C4-2B (cell line): ENCODE results near the gene GFOD1.
A peak's percentile ranks its signal among the peaks of the same experiment; 100 is the strongest.

ENCODE experiments used
- ZFX ChIP-seq: fragments of 450-650 bp; IDR thresholded peaks from 2 replicates; pipeline ENCODE4 v1.6.1; 2017
- TF ChIP-seq, protein P1 (sequence below): fragments of 450-650 bp; conservative IDR thresholded peaks from 2 replicates; pipeline ENCODE4 v1.5.1; 2017; ENCODE audit warnings: mild to moderate bottlenecking

- TF ChIP-seq, protein P1, sequence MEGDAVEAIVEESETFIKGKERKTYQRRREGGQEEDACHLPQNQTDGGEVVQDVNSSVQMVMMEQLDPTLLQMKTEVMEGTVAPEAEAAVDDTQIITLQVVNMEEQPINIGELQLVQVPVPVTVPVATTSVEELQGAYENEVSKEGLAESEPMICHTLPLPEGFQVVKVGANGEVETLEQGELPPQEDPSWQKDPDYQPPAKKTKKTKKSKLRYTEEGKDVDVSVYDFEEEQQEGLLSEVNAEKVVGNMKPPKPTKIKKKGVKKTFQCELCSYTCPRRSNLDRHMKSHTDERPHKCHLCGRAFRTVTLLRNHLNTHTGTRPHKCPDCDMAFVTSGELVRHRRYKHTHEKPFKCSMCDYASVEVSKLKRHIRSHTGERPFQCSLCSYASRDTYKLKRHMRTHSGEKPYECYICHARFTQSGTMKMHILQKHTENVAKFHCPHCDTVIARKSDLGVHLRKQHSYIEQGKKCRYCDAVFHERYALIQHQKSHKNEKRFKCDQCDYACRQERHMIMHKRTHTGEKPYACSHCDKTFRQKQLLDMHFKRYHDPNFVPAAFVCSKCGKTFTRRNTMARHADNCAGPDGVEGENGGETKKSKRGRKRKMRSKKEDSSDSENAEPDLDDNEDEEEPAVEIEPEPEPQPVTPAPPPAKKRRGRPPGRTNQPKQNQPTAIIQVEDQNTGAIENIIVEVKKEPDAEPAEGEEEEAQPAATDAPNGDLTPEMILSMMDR = peak; percentile 82
- no peak for TF ChIP-seq ZFX
Observed at GRCh38 chr6:13331516-13332348, 155.7 kb downstream of the GFOD1 start.
